Kidney epithelial cell (primary cell): Measurements from ENCODE around the gene ADGRG1. TPM values are rescaled to one million over a fixed set of nuclear protein-coding genes. Genes with fewer than 3 reads are reported as not detected.

Source experiments
- DNase-seq: peaks from one replicate; pipeline ENCODE4 v3.0.0-alpha.2; 2010; ENCODE audit warnings: low read depth
- H3K27me3 ChIP-seq: 2 replicates; pipeline ENCODE4 v1.6.0; 2011; ENCODE audit warnings: low read length; ENCODE audit not compliant: control insufficient read depth, insufficient read depth
- H3K36me3 ChIP-seq: 2 replicates; pipeline ENCODE4 v1.5.1; 2011; ENCODE audit warnings: low read length; ENCODE audit not compliant: control insufficient read depth, insufficient read depth
- H3K4me3 ChIP-seq: 2 replicates; pipeline ENCODE4 v1.5.1; 2011; ENCODE audit warnings: low read depth, mild to moderate bottlenecking, control low read depth, low read length
- total RNA-seq: library from RNA; depleted of rRNA; stranded (reverse); fragments of >200 nt; gene quantifications from 2 replicates; pipeline ENCODE4 v1.2.3, GENCODE V29; 2015
- TF ChIP-seq, protein P1 (sequence below): IDR thresholded peaks from 2 replicates; pipeline ENCODE4 v1.5.1; 2011; ENCODE audit warnings: mild to moderate bottlenecking, moderate library complexity, low read length, control low read depth, inconsistent platforms; ENCODE audit not compliant: insufficient read depth, poor library complexity, severe bottlenecking

ADGRG1 gene
- total RNA-seq, 1 donor from 2014 or later = 150 TPM

GRCh38 chr16:57611706-57612105, 16.7 kb upstream of the ADGRG1 start:
- Histone ChIP-seq H3K36me3 (no peaks in the 10 kb centered on the region), H3K27me3 (peaks cover 3% of the 10 kb centered on the region)
- TF ChIP-seq, protein P1, sequence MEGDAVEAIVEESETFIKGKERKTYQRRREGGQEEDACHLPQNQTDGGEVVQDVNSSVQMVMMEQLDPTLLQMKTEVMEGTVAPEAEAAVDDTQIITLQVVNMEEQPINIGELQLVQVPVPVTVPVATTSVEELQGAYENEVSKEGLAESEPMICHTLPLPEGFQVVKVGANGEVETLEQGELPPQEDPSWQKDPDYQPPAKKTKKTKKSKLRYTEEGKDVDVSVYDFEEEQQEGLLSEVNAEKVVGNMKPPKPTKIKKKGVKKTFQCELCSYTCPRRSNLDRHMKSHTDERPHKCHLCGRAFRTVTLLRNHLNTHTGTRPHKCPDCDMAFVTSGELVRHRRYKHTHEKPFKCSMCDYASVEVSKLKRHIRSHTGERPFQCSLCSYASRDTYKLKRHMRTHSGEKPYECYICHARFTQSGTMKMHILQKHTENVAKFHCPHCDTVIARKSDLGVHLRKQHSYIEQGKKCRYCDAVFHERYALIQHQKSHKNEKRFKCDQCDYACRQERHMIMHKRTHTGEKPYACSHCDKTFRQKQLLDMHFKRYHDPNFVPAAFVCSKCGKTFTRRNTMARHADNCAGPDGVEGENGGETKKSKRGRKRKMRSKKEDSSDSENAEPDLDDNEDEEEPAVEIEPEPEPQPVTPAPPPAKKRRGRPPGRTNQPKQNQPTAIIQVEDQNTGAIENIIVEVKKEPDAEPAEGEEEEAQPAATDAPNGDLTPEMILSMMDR = no peak

GRCh38 chr16:57612494-57612893, 15.9 kb upstream of the ADGRG1 start:
- peaks cover 3% of the 10 kb centered on the region for H3K27me3 ChIP-seq
- no peak for DNase-seq
- H3K36me3 ChIP-seq = no peaks in the 10 kb centered on the region
- TF ChIP-seq, protein P1 = no peak
- H3K4me3 ChIP-seq = no peak overlapping the region

More at GRCh38 chr16:57611706-57612105, 16.7 kb upstream of the ADGRG1 start:
- no peak overlapping the region for H3K4me3 ChIP-seq
- no peak for DNase-seq

- no peaks in the 10 kb centered on the region for H3K36me3 ChIP-seq
- no peak for DNase-seq
- no peak overlapping the region for H3K4me3 ChIP-seq
- H3K27me3 ChIP-seq = peaks cover 3% of the 10 kb centered on the region
- TF ChIP-seq, protein P1 = no peak
Measured at GRCh38 chr16:57613514-57613913, 14.9 kb upstream of the ADGRG1 start.

DNA sequence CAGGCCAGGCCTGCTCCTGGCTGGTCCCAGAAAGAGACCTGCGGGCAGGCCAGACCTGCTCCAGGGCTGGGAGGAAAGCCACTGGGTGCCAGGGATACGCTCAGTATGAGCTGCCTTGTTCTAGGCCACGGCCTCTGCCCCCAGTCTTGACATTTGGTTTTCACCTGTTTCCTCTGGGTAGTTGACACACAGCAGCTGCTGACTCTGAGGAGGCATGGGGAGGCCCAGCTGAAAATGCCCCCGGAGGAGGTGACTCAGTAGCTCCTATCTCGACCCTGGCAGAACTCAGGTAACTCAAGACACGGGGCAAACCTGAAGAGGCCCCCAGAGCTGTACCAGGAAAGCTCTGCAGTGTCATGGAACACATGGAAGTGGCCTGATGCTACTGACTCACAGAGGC, 13.9 kb upstream of the ADGRG1 start:
- H3K27me3 ChIP-seq = peaks cover under 1% of the 10 kb centered on the region
- H3K36me3 ChIP-seq = no peaks in the 10 kb centered on the region
- no peak overlapping the region for H3K4me3 ChIP-seq
- TF ChIP-seq, protein P1 = no peak
- DNase-seq = no peak

- Histone ChIP-seq H3K4me3 (no peak overlapping the region), H3K27me3 (no peaks in the 10 kb centered on the region), H3K36me3 (no peaks in the 10 kb centered on the region)
- TF ChIP-seq, protein P1 = no peak
- no peak for DNase-seq
Measured at GRCh38 chr16:57614944-57615343, 13.5 kb upstream of the ADGRG1 start.

- H3K4me3 ChIP-seq = no peak overlapping the region
- no peaks in the 10 kb centered on the region for H3K36me3 ChIP-seq
- no peaks in the 10 kb centered on the region for H3K27me3 ChIP-seq
- TF ChIP-seq, protein P1 = no peak
- DNase-seq = no peak
Measured at GRCh38 chr16:57615813-57616212, 12.6 kb upstream of the ADGRG1 start.
